Activated CD8-positive, alpha-beta memory T cell treated with anti-CD3 and anti-CD28 coated beads, Interleukin-2, amount 50 U/mL, for 4 hours (primary cell): Measurements from ENCODE around the gene FBP1.
"Not testable (repeated sequence)": the region's sequence is repeated elsewhere in the genome, so short reads cannot be mapped to it uniquely, and the experiment has no call there.

Source experiments
- DNase-seq: peaks from one replicate; pipeline ENCODE4 v3.0.0-alpha.2; 2020

The FBP1 gene

DNA sequence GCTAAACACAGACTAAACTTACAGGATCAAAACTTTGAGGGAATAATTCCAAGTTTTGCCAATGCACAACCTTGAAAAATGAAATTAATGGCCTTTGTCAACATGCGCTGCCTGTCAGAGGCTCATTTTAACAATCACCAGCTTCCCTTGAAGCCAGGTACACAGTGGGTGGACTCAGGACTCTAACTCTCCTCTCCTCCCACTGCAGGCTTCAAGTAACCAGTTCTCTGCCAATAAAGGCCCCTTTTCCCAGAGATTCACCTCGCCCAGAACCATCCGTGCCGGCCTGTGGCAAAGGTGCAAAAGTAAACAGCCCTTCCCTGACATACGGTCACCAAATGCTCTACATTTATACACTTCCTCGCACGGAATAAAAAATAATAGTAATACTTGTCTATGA, 27.2 kb downstream of the FBP1 start:
- DNase-seq = no peak

DNA sequence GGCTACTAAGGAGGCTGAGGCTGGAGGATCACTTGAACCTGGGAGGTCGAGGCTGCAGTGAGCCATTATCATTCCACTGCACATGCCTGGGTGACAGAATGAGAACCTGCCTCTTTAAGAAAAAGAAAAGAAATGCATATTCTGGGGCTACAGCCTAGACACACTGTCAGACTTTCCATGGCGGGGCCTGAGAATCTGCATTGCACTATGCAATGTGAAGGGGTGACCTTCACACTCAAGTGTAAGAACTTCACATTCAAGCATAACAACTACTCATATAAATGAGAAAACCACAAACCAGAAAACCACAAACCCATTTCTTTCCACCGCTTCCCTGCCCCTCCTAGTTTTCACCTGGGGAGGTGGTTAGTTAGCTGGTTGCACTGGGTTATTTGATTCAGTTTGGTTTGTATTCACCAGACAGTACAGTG, 27.7 kb downstream of the FBP1 start:
- peak; percentile 39 for DNase-seq

DNA sequence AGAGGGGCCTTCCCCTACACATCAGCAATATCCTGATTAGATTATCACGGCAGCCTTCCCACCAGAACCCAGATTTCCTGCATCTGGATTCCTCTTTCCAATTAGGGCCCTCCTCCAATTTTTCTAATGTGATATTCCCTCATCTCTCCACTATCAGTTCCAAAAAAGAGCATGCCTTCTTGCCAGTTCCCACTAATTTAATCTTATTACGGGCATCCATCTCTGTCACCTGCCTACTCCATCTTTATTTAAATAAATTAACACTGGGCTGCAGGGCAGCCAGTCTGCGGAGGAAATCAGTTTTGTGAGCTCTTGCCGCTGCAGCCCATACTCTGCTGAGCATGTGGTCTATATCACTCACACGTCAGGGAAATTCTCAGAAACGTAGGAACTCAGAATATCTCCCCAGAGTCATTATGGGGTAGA, 29.1 kb downstream of the FBP1 start:
- DNase-seq = no peak

DNA sequence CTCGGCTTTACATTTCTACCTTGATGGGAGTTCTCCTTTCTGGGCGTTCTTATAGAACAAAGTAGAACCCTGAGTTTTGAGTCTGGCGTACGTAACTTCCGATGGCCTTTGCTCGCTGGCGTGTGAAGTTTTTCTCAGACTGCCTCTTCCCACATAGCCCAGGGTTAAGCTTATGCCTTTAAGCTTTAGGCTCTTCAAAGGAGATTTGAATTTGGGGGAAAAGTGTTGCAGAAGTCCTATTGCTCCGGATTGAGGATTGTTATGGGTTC, 32.0 kb downstream of the FBP1 start:
- DNase-seq = no peak

DNA sequence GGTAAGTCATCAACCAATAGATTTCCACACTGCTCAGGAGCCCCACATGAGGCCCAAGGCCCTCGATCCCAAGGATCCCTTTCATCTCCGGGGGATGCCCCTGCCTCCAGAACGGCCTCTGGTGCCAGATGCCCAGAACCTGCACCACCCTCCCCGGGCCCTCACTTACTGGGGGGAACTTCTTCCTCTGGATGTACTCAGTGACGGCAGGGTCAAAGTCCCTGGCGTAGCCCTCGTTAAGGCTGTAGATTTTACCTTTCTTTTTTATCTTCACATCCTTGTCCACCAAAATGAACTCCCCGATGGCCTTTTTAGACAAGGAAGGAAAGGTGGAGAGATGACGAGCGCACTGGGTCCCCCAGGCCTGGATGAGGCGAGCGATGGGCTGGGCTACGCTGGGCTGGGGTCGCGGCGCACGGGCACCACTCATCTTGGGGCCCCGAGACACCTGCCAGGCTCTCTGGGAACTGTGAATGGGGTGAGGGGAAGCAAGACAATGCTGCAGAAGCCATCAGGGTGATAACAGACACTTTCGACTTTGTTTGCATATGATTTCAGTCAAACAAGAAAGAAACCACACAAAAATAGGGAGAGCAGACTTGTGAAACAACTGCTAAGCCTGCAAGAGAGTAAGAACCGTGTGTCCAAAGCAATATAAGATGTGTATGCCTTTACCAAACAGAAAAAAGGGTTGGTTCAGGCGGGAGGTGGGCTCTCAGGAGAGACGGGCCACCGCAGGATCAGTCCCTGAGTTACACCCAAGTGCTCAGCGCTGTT, 32.5 kb downstream of the FBP1 start:
- DNase-seq = no peak

DNA sequence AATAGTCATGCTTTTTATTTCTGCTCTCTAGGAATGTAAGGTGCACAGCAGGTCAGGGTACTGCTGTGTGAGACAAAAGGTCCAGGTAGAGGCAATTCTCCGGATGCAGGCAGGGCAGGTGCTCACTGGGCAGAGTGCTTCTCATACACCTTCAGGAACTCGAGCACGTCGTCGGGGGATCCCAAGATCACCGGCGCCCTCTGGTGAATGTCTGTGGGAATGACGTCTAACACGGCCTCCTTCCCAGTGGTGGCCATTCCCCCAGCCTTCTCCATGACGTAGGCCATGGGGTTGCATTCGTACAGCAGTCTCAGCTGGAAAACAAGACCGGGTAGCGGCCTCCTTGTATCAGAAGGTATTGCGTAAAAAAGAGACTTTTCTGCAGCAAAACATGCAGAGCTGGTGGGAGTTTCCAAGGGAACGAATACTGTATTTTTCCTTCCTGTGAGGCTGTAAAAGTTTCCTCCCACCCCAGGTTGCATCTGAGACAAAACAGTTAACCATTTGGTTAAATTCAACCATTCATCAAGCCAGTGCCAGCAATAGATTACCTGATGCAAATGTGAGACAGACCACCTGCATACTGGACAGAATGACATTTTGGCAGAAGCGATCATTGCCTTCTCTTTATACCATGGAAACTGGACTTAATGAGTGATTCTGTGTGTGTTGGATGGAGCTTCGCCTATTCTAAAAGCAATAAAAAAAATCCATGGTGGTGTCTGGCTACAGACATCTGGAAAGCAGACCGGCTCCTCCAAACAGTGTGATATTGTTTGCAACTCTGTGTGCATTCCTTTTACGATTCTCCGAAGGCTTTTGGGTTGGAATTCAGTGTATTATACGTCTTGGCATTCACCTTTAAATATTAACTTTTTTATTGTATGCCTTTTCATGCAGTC, 35.8 kb downstream of the FBP1 start:
- peak; percentile 63 for DNase-seq

DNA sequence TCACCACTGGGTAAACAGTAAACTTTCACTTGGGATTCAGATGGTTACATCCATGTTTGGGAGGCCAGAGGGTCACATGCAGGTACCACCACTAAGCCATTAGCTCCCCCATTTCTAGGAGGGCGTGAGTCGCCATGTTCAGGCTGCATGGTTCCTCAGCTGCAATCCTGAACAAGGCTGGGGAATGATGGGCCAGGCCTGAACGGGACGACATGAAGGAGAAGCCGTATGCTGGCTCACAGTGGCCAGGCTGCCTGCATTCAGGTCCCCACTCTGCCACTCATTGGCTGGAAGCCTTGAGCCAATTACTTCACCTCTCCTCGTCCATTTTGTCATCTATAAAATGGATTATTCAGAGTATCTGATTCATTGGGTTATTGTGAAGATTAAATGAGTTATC, 36.7 kb downstream of the FBP1 start:
- DNase-seq = no peak

DNA sequence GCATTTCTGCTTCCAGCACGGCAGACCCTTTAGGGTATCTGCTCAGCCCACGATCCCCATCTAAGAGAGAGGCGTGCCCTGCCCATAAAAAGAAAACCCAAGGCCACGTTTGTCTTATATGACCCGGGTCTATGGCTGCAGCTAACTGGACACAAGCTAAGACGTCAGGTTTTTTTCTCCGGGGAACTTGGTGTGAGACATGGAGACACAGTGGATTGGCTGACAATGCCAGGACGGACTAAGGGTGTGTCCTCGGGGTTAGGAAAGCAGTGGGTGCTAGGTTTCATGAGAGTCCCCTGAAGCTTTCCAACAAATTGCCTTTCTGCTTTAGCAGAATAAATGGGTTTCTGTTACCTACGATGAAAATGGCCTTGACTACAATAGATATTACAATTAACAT, 38.6 kb downstream of the FBP1 start:
- no peak for DNase-seq

DNA sequence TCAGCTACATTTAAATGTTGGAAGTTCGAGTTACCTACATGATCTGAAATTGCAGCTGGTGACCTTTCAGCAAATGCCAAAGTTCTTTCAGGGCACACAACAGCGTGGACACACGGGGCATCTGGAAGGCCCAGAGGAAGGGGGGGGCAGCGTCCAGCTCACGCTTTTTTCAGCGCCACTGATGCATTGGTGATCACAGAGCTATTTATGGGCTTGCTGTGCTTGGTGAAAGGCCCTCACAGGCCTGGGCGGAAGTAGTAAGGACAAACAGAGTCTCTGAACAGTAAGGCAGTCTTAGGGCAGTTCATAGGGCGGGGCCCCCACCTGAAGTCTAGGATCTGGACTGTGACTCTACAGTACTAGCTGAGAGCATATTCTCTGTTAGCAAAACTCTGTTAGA, 39.1 kb downstream of the FBP1 start:
- DNase-seq = no peak

DNA sequence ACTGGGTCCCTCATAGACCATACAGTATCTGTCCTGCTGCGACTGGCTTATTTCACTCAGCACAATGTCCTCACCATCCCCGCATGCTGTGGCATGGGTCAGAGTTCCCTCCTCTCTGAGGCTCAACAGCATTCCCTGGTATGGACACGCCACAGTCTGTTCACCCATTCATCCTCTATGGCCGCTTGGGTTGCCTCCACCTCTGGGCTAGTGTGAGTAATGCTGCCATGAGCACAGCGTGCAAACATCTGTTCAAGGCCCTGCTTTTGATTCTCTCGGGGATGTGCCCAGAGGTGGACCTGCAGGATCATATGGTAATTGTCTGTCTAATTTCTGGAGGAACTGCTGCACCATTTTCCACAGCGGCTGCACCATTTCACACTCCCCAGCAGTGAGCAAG, 40.2 kb downstream of the FBP1 start:
- no peak for DNase-seq

DNA sequence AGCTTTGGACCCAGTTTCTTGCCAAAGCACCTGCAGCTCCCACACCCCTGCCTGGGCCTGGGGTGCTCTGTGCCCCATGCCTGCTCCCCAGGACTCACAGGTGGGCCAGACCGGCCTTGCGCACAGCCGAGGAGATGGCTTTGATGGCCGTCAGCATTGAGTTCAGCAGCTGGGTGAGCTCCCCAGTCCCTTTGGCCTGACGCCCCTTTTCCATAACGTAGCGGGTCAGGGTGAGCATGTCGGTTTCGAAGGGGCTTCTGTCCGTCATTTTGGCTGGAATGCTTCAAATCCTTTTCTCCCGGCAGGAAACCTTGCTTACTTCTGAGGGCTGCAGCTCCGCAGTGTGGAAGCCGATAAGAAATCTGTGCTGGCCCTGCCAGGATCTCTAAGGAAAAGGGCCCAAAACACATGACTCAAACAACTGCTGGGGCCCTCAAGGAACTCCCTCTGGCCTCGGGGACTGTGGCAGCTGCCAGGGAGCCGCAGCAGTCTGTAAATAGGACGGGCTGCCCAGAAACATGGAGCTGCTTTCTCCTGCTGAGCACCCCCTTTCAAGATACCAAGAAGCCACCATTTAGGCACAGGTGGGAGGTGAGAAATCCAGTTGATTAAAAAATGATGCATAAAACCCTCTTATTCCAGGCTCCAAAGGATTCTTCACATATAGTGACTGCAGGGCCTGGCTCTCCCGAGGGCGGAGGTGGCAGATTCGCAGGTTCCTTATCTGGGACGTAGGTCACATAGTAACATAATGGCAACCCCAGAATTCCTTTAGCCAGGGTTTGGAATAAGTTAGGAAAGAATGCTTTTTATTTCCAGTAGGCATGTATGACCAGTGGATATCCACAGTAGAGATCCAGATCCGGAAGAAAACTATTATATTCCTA, 45.6 kb downstream of the FBP1 start, which contains the start of gene FBP2:
Gene FBP2 (minus strand): TSS at position 366 of the 887 bp plus-strand sequence. CDS start 98 bp downstream, at position 268.
- DNase-seq = no peak

DNA sequence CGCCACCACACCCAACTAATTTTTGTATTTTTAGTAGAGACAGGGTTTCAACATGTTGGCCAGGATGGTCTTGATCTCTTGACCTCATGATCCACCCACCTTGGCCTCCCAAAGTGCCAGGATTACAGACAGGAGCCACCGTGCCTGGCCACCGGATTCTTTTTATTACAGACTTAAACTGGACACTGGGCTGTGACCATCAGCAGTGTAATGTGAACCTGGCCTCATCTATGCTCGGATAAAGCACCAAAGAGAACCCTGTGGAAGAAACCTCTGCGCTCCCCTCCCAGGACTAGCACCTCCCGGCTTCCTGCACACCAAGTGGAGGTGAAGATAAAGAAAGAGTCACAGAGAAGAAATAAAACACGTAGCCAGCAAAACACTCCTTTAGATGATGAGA, 46.6 kb downstream of the FBP1 start:
- not testable (repeated sequence) for DNase-seq

DNA sequence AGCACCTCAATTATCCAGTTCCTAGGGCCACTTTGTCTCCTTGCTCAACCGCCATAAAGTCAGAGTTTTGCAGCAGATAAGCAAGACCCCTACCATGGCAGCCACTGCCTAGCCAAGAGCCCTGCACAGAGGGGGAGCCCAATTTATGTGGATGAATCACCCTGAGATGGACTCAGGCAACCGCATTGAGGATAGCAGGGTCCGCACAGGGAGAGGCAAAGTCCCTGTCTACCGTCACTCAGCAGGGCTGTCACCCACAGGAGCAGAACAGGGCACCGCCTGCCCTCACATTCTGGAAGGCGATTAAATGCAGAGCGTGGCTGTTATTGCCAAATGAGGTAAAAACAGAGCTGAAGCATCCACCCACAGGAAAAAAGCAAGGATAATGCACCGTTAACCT, 47.4 kb downstream of the FBP1 start:
- DNase-seq = no peak

DNA sequence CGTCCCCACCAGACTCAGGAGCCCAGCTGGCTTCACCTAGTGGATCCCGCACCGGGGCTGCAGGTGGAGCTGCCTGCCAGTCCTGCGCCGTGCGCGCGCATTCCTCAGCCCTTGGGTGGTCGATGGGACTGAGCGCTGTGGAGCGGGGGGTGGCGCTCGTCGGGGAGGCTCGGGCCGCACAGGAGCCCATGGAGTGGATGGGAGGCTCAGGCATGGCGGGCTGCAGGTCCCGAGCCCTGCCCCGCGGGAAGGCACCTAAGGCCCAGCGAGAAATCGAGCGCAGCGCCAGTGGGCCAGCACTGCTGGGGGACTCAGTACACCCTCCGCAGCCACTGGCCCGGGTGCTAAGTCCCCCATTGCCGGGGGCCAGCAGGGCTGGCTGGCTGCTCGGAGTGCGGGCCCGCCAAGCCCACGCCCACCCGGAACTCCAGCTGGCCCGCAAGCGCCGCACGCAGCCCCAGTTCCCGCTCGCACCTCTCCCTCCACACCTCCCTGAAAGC, 48.2 kb downstream of the FBP1 start:
- DNase-seq = not testable (repeated sequence)

DNA sequence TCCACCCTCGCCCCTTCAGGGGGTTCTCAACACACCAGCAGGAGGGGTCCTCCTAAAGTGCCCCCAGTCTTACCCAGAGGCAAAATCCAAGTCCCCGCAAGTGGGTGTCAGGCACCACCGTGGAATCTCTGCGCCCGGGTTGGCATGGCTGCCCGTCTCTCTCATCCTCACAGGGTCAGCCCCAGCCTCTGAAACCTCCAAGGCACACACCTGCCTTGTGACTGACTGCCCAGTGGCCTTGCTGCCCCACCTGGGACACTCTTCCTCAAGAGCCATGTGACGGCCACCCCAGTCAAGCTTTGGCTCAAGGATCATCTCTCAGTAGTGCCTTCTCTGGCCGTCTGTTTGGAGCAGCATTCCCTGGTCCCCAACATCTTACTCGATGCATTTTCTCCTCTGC, 50.6 kb downstream of the FBP1 start:
- no peak for DNase-seq

DNA sequence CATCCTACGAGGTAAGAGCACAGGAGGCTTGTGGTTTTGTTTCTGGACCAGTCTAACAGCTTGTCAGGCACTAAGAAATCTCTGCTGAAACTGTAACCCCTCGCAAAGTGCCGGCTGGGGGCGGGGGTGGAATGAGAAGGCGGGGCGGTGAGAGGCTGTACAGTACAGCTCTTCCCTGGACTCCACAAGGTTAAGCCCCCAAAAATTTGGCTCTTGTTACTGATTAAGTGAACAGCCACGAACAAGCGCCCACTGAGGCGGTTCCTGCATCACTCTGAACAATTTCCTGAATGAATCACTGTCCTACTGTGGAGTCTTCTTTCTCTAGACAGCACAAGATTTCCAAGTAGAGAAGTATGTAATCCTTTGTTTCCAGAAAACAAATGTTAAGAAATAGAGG, 52.5 kb downstream of the FBP1 start:
- DNase-seq = no peak

DNA sequence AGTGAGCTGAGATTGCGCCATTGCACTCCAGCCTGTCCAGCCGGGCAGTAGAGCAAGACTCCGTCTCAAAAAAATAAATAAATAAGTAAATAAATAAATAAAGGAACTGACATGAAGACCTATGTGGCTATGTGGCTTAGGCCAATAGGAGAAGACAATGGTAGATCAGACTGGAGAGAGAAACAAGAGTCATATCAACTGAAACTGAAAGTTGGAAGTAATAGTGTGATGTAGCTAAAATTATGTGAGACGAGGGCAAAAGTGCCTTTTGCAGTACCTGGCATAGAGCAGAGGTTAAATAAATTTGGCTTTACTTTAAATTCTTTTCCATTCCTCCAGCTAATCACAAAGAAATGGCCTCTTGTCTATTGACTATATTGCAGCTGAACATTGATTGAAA, 53.0 kb downstream of the FBP1 start:
- no peak for DNase-seq

DNA sequence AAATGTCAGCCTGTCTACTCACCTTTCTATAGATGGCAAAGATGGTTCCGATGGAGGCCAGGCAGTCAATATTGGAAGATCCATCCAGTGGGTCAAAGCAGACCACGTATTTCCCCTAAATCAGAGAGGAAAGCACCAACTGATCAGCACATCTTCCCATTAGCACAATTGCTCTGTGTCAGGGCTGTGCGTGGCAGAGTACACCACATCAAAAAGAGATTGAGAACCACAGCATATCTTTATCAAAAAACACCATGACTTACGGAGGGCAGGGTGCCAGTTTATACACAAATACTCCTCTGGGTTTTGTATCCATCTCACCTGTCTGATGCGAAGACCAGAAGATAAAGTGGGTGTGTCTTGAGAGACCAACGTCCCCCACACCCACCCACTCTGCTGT, 54.8 kb downstream of the FBP1 start:
- DNase-seq = no peak

DNA sequence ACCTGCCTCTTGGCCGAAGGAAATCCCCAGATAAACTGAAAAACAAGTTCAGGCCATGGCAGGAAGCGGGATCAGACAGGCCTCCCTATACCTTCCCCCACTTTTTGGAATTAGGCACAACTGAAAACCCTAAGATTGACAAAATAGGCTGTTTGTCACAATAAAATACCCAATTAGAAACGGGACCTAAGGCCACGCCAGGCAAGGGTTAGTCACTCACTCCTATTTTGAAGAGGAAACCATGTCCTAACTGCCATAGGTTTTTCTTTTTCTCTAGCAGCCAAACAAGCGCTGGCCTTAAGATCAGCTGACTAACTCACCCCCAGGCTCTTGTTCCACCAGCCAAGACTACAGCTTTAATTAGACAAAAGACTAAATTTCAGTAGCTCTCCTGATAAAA, 57.6 kb downstream of the FBP1 start:
- no peak for DNase-seq

DNA sequence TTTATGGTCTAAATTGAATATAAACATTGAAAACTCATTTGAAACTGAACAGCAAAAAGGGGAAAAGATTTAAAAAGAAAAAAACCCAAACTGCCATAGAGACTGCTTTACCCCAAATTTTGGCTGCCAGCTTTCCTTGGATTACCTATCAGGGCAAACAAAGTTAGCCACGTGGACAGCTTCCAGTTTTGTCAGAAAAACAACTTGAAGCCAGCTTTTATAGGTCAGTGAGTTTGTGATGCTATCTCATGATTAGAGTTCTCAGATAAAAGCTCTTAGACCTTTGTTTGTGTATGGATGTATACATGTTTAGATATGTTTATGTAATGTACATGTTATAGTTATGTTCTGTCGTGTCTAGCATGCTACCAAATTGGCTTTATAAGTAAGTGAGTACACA, 61.7 kb downstream of the FBP1 start:
- no peak for DNase-seq

DNA sequence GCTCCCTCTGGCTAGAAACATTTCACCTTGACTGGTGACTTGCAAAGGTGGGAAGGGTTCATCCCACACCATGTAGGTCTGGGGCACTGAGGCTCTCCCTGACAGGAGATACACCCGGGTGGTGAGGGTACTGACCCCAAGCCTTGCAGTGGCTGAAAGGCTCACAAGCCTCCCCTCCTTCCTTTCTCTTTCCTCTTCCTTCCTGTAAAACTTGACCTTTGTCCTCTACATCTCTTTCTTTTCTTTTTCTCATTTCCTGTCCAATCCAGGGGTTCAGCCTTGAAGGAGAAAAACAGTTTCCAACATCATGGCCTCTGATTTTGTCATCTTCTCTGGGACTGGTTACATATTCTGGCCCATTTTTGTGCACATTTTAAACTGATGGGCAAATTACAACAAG, 62.3 kb downstream of the FBP1 start:
- DNase-seq = no peak

DNA sequence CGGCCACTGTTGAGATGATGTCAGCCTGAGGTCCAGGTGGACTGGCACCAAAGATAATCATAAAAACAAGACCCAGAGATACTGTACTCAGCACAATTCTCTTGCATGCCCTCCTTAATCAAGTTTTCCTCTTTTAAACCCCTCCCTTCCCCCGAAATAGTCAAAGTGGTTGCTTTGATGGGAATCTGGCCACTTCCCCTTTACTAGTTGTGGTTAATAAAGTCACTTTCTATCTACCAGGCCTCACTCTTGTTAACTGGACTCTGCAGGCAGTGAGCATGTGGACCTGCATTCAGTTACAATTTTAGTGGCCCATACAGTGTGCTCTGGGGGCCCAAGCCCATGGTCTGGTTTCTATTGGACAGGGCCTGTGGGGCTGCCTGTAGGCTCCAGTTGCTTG, 63.2 kb downstream of the FBP1 start:
- no peak for DNase-seq
